Fibroblast of skin of right biceps (primary cell): ENCODE data around the gene CCDC196.
A peak's percentile ranks its signal among the peaks of the same experiment; 100 is the strongest.

Experiments
- DNase-seq: peaks from one replicate; pipeline ENCODE4 v3.0.0-alpha.2; 2013

The CCDC196 gene, protein sequence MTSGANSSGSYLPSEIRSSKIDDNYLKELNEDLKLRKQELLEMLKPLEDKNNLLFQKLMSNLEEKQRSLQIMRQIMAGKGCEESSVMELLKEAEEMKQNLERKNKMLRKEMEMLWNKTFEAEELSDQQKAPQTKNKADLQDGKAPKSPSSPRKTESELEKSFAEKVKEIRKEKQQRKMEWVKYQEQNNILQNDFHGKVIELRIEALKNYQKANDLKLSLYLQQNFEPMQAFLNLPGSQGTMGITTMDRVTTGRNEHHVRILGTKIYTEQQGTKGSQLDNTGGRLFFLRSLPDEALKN

GRCh38 chr14:66485910-66486421, at the start of gene CCDC196:
Gene CCDC196, plus strand, starts transcription at chr14:66486371. Its CDS starts 132 bp downstream, at chr14:66486503.
- DNase-seq = no peak

GRCh38 chr14:66440801-66441200, 45.4 kb upstream of the CCDC196 start:
- no peak for DNase-seq

DNA sequence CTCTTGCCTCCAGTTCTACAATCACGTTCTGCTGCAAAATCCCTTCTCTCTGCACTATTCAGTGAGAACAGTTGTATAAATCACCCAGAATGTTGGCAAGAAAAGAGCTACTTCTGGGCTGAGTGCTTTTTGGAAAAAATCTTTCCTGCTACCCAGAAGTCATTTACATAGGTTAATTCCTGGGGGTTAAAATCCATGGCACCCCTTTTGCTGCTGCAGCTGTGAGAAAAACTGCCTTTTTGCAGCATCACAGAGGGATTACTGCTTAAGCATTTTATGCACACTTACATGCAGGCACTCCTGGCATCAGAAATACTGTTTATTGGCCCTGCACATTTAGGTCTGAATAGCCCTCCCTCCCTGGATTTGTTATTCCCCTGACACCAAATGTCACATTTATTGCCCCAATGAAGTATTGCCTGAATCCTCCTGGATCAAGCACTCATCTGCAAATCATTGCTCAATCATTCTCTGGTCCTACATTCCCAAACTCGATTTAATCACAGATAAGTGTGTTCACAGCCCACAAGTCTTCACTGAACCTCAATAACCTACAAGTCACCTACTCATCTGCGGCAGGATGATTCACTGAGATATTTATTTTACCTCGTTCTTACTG, 43.1 kb upstream of the CCDC196 start:
- DNase-seq = no peak

GRCh38 chr14:66443785-66444184, 42.4 kb upstream of the CCDC196 start:
- no peak for DNase-seq

- DNase-seq = no peak
Measured at GRCh38 chr14:66444271-66444927, 41.8 kb upstream of the CCDC196 start.

- no peak for DNase-seq
Measured at GRCh38 chr14:66445936-66446335, 40.2 kb upstream of the CCDC196 start.

DNA sequence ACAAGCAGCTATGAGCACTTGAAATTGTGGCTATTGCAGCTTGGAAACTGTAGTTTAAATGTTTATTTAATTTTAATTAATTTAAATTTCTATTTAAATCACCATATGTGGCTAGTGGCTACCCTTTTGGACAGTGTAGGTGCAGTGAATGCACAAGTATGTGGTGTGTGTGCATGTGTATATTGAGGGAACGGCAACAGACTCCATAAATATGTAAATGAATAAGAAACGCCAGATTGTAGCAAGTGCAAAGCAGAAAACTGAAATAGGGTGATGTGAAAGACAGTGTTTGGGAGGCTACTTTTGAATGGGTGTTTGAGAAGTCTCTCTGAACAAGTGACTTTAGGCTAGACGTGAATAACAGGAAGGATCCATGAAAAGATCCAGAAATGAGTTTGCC, 32.7 kb upstream of the CCDC196 start:
- DNase-seq = no peak

DNA sequence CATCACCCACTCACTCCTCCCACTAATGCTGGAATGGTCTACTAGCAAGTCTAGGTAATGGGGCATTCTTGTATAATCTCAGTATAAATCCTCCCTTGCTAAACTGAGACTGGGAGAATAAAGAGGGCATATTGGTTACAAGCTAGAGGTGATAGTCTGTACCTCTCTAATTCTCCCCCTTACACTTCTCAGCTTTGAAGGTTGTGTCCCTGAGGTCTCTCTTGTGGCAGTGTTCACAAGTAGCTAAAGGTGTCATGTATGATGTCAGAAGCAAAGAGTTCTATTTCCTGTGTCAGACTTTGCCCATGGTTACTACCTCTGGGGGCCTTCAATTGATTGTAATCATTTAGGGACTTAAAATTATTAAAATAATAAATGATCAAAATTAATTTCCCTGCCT, 26.6 kb upstream of the CCDC196 start:
- DNase-seq = no peak

DNA sequence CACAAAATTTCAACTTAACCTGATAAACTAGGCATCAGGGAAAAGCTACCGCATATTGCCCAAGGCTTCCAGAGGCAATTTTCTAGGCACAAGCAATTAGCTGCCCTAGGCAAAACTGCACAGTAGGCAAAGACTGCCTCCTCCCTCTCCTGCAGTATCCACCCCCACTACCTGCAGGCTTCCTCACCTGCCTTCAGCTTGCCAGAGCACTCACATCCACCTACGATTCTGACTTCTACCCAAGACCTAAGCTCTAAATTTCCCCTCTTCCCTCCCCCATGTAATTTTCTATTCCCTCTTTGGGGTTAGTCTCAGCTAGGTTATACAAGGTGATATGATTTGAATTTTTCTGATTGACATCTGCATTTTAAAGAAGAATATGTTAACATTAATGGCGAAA, 21.9 kb upstream of the CCDC196 start:
- DNase-seq = no peak

DNA sequence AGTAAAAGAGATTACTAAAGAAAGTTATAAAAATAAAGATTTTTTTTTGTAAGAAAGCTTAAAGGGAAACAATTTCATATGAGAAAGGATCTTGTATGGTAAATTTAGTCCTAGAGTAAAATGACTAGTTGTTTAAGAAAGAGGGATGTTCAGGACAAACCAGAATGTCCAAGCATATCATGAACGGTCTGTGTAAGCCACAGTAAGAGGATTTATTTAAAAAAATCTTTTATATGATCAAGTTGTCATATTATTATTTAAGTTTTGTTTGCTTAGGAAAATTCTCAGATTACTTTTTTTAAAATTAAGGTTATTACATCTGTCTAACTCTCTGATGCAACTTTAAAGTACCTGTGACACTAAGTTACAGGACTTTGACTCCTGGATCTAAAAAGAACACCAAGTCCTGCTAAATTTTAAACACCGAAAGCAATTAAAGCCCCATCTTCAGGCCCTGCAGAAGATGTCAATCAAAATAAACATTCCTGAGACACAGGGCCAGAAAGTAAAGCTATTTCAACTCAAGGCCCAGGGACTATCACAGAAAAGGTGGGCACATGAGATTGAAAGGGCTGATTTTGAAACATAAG, 17.3 kb upstream of the CCDC196 start:
- DNase-seq = no peak

GRCh38 chr14:66471584-66471983, 14.6 kb upstream of the CCDC196 start:
- no peak for DNase-seq

DNA sequence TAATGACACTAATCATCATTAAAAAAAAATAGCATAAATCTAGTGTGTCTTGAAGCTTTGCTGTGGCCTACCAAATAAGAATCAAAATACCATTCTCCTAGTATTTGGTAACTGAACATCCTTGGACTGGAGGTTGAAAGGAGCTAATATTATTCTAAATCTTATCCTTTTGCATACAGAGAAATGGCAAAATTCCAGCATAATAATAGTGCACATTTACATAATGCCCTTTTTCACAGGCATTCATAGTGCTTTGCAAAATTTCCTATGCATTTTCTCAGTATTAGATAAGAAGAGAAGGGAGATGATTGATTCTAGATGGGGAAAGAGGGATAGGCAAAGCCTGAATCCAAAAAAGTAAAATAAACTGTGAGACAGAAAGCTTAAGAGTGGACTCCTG, 13.9 kb upstream of the CCDC196 start:
- no peak for DNase-seq

GRCh38 chr14:66473223-66473622, 12.9 kb upstream of the CCDC196 start:
- no peak for DNase-seq

GRCh38 chr14:66476964-66477363, 9.2 kb upstream of the CCDC196 start:
- peak; percentile 55 for DNase-seq

GRCh38 chr14:66477567-66477966, 8.6 kb upstream of the CCDC196 start:
- DNase-seq = no peak

GRCh38 chr14:66482873-66483272, 3.3 kb upstream of the CCDC196 start:
- no peak for DNase-seq

DNA sequence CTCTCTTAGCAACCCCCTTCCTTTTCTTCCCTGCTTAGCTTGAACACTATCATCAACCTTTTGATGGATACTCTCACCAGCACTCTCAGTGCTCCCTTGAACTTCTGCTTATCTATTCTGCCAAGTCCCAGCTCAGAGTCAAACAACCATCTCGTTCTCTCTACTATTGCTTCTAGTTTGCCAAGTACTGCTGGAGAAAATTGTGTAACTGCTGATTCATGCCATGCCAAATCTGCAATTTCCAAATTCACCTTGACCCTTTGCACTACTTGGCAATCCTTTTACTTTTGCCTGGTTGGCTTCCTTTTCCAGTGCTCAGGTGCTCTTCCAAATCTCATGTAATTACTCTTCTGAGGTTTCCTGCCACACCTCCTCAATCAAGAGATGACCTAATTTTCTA, 2.8 kb upstream of the CCDC196 start:
- DNase-seq = no peak

DNA sequence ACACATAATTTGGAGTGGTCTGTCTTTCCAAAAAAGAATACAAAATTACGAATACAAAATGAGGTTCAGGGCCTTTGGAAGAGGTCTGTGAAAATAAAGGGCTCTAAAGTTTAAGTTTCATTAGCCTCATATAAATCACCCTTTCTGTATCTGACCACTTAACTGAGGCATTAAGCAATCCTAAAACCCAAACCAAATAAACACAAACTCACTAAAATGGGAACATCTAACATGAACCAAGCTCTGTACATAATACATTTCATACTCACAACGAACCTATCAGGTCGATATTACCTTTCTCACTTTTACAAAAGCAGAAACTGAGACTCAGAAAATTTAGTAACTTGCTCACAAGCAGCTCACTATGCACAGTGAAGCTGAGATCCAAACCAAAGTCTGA, 1.1 kb upstream of the CCDC196 start:
- no peak for DNase-seq

- DNase-seq = no peak
Measured at GRCh38 chr14:66487164-66487563, 993 bp downstream of the CCDC196 start.

DNA sequence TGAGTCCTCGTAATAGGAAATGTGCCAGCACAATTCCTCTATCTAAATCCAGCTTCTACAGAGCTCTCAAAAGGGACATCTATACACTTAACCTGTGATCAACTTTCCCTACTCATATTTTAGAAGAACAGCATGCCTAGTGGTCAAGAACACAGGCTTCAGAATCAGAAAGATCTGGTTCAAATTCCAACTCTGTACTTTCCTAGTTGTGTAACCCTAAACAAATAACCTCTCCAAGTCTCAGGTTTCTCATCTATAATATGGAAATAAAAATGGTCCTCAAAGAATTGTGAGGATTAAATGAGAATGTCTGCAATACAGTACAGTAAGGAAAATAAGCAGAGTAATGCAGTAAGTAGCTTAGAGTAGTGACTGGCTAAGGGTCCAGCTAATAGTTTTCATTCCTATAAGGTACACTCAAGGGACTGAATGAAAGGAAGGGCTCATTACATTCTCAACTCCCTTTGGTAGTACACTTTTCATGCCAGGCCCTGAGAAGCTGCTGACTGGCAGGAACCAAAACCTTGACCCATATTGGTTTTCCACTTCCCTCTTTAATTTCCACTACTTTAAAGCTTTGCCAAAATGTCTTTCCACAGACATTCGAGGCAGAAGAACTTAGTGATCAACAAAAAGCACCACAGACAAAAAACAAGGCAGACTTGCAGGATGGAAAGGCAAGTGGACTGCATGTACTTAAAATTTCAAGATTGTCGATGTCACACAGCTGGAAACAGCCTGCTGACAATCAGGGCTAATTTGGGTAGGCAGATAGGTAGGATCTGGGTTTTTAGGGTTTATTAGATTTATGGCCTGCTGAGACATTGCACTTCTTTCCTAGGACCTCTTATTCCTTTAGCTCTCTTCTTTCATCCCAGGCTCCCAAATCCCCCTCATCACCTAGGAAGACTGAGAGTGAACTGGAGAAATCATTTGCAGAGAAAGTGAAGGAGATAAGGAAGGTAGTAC, 4.3 kb downstream of the CCDC196 start:
- DNase-seq = no peak

GRCh38 chr14:66493750-66494149, 7.6 kb downstream of the CCDC196 start:
- DNase-seq = no peak
